ENCODE results near the gene MRPL16. TPM values are rescaled to one million over a fixed set of nuclear protein-coding genes. Genes with fewer than 3 reads are reported as not detected.

The MRPL16 gene
- total and polyA plus RNA-seq, 2 experiments from 2014 or later, result 77.4 to 176 TPM

- Histone ChIP-seq H3K4me2 (no peak overlapping the region), H3K27ac (ENCODE audit: low read depth) (no peak overlapping the region), H3F3A (replicated peaks; ENCODE audit: low read depth) (no peaks in the 10 kb centered on the region), H2AFZ (no peak overlapping the region), H3K4me1 (ENCODE audit: insufficient read depth) (no peaks in the 10 kb centered on the region), H3K79me2 (replicated peaks; ENCODE audit: insufficient read depth) (no peaks in the 10 kb centered on the region; the same call in 1 of the 2 replicates), H3K36me3 (ENCODE audit: insufficient read depth) (peaks cover 31% of the 10 kb centered on the region), H3K4me3 (no peak overlapping the region), H3K27me3 (ENCODE audit: insufficient read depth) (no peaks in the 10 kb centered on the region), H3K9me2 (ENCODE audit: insufficient read depth) (no peaks in the 10 kb centered on the region), H4K20me1 (replicated peaks; ENCODE audit: insufficient read depth) (peaks cover 8% of the 10 kb centered on the region; the same call in 1 of the 2 replicates)
- Mint-ChIP-seq H3K4me3 (no peak overlapping the region), H3K36me3 (ENCODE audit: low read depth) (peaks cover 68% of the 10 kb centered on the region), H3K27ac (no peak overlapping the region), H3K4me1 (no peaks in the 10 kb centered on the region), H3K27me3 (ENCODE audit: insufficient read depth, low read depth, poor library complexity) (peaks cover under 1% of the 10 kb centered on the region), H3K9me3 (no peaks in the 10 kb centered on the region; the same call in 2 of the 3 replicates)
- ATAC-seq, result no peak
- no peak for DNase-seq (ENCODE audit: low spot score)
- TF ChIP-seq ETS1 (IDR thresholded peaks at IDR 0.05), result no peak
- no peak for TF ChIP-seq EZH2 (IDR thresholded peaks at IDR 0.05; ENCODE audit: low read depth, unreplicated experiment)
- no peak for TF ChIP-seq EZH2phosphoT487 (IDR thresholded peaks at IDR 0.05; ENCODE audit: unreplicated experiment)
- TF ChIP-seq CTCF (conservative IDR thresholded peaks at IDR 0.05; ENCODE audit: low read depth in 2 of 2), result no peak
- TF ChIP-seq NANOG (IDR thresholded peaks at IDR 0.05; ENCODE audit: borderline replicate concordance), result no peak
- no peak for TF ChIP-seq CREB1 (CRISPR knock-in tag; IDR thresholded peaks at IDR 0.05; ENCODE audit: low read depth)
- no peak for TF ChIP-seq ZNF114 (CRISPR knock-in tag; IDR thresholded peaks at IDR 0.05)
- TF ChIP-seq STAT1 (IDR thresholded peaks at IDR 0.05; ENCODE audit: unreplicated experiment), result no peak
- no peak for TF ChIP-seq JUNB (IDR thresholded peaks at IDR 0.05; ENCODE audit: unreplicated experiment)
- no peak for TF ChIP-seq ZNF331 (CRISPR knock-in tag; IDR thresholded peaks at IDR 0.05; ENCODE audit: low read depth)
- TF ChIP-seq POLR2AphosphoS5 (IDR thresholded peaks at IDR 0.05; ENCODE audit: low read depth), result no peak
- TF ChIP-seq, protein P1, sequence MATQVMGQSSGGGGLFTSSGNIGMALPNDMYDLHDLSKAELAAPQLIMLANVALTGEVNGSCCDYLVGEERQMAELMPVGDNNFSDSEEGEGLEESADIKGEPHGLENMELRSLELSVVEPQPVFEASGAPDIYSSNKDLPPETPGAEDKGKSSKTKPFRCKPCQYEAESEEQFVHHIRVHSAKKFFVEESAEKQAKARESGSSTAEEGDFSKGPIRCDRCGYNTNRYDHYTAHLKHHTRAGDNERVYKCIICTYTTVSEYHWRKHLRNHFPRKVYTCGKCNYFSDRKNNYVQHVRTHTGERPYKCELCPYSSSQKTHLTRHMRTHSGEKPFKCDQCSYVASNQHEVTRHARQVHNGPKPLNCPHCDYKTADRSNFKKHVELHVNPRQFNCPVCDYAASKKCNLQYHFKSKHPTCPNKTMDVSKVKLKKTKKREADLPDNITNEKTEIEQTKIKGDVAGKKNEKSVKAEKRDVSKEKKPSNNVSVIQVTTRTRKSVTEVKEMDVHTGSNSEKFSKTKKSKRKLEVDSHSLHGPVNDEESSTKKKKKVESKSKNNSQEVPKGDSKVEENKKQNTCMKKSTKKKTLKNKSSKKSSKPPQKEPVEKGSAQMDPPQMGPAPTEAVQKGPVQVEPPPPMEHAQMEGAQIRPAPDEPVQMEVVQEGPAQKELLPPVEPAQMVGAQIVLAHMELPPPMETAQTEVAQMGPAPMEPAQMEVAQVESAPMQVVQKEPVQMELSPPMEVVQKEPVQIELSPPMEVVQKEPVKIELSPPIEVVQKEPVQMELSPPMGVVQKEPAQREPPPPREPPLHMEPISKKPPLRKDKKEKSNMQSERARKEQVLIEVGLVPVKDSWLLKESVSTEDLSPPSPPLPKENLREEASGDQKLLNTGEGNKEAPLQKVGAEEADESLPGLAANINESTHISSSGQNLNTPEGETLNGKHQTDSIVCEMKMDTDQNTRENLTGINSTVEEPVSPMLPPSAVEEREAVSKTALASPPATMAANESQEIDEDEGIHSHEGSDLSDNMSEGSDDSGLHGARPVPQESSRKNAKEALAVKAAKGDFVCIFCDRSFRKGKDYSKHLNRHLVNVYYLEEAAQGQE (IDR thresholded peaks at IDR 0.05; ENCODE audit: unreplicated experiment), result no peak
- TF ChIP-seq ZNF462 (CRISPR knock-in tag; IDR thresholded peaks at IDR 0.05), result no peak
Observed at GRCh38 chr11:59791639-59792038, 18.9 kb downstream of the MRPL16 start.

All from GM23338 (cell line).